Prostate gland (tissue), 2 donors: ENCODE measurements around the gene A2M.

Source experiments
- POLR2A ChIP-seq: fragments of 450-650 bp; IDR thresholded peaks from one replicate; pipeline ENCODE4 v1.6.1; 2016; ENCODE audit warnings: antibody characterized with exemption, mild to moderate bottlenecking
- TF ChIP-seq, protein P1 (sequence below), 4 experiments: fragments of 200-600 bp in 2 of 4; fragments of 450-650 bp in 2 of 4; sonication (generic) in 2 of 4; IDR thresholded peaks; 1 replicate in 3 of 4; 2 replicates in 1 of 4; pipeline ENCODE4 v1.5.1; 2016 to 2019; ENCODE audit warnings: antibody characterized with exemption in 4 of 4, mild to moderate bottlenecking in 2 of 4, moderate library complexity in 2 of 4

DNA sequence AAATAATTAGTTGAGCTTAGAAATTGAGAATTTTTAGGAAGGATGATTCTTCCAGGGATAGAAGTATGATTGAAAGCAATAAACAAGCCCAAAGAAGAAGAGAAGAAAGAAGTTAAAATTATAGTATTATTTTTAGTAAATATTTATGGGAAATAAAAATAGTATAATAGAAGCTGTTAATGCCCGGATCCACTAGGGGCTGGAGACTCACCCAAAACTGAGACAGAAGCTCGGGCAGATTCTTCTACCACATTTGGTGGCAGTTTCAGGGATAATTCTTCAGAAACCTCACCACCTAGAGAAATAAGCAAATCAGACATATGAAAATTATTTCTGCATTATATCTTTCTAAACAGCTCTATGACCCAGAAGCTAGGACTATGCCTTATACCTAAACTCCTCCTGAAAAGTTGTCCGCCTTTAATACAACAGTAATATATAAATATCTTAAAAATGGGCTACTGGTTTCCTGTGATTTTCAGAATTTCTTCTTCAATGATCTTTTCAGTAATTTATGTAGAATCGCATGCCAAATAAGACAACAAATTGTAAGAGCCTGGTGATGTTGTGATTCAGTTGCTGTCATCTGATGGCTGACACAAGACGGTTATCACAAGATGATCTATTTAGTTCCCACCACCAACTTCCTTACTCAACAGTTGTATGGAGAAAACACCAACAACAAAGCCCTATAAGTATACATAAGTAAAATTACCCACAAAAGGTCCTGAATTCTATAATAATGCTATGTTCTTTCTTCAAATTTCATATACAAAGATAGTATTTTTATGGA lies 35.6 kb downstream of the A2M start:
- TF ChIP-seq, protein P1, sequence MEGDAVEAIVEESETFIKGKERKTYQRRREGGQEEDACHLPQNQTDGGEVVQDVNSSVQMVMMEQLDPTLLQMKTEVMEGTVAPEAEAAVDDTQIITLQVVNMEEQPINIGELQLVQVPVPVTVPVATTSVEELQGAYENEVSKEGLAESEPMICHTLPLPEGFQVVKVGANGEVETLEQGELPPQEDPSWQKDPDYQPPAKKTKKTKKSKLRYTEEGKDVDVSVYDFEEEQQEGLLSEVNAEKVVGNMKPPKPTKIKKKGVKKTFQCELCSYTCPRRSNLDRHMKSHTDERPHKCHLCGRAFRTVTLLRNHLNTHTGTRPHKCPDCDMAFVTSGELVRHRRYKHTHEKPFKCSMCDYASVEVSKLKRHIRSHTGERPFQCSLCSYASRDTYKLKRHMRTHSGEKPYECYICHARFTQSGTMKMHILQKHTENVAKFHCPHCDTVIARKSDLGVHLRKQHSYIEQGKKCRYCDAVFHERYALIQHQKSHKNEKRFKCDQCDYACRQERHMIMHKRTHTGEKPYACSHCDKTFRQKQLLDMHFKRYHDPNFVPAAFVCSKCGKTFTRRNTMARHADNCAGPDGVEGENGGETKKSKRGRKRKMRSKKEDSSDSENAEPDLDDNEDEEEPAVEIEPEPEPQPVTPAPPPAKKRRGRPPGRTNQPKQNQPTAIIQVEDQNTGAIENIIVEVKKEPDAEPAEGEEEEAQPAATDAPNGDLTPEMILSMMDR (IDR thresholded peaks at IDR 0.05): no peak
- TF ChIP-seq POLR2A: no peak
